HT1080 (cell line): ENCODE measurements around the gene ZNF462. TPM values are rescaled to one million over a fixed set of nuclear protein-coding genes. Genes with fewer than 3 reads are reported as not detected.
"Not testable (repeated sequence)": the region's sequence is repeated elsewhere in the genome, so short reads cannot be mapped to it uniquely, and the experiment has no call there.

Source experiments
- DNase-seq: peaks from one replicate; pipeline ENCODE4 v3.0.0-alpha.2; 2015; ENCODE audit warnings: low read depth
- total RNA-seq: library from RNA; depleted of rRNA; stranded (reverse); fragments of >200 nt; shearing (Covaris generic); gene quantifications from 2 replicates; pipeline ENCODE4 v1.2.3, GENCODE V29; 2014

Gene ZNF462
- total RNA-seq, 1 experiment from 2014 or later, result 11.6 TPM

- DNase-seq, result peak; percentile 39
Measured at GRCh38 chr9:106886111-106887046, 23.4 kb downstream of the ZNF462 start.

- no peak for DNase-seq
Measured at GRCh38 chr9:106887066-106887465, 24.1 kb downstream of the ZNF462 start.

GRCh38 chr9:106889061-106889590 lies 26.2 kb downstream of the ZNF462 start:
- DNase-seq, result no peak

GRCh38 chr9:106890608-106891007 lies 27.6 kb downstream of the ZNF462 start:
- no peak for DNase-seq

GRCh38 chr9:106891286-106891685 lies 28.3 kb downstream of the ZNF462 start:
- no peak for DNase-seq

- DNase-seq, result peak; percentile 99
Measured at GRCh38 chr9:106892632-106893031, 29.7 kb downstream of the ZNF462 start.

GRCh38 chr9:106893088-106893487 lies 30.1 kb downstream of the ZNF462 start:
- peak; percentile 91 for DNase-seq

GRCh38 chr9:106896695-106897094 lies 33.7 kb downstream of the ZNF462 start:
- DNase-seq, result no peak

- no peak for DNase-seq
Measured at GRCh38 chr9:106897236-106897635, 34.3 kb downstream of the ZNF462 start.

GRCh38 chr9:106897751-106898150 lies 34.8 kb downstream of the ZNF462 start:
- DNase-seq, result no peak

- not testable (repeated sequence) for DNase-seq
Measured at GRCh38 chr9:106900523-106900922, 37.6 kb downstream of the ZNF462 start.

GRCh38 chr9:106906129-106906528 lies 43.2 kb downstream of the ZNF462 start:
- no peak for DNase-seq

- DNase-seq, result no peak
Measured at GRCh38 chr9:106911951-106912350, 49.0 kb downstream of the ZNF462 start.

- DNase-seq, result no peak
Measured at GRCh38 chr9:106913276-106913675, 50.3 kb downstream of the ZNF462 start.

GRCh38 chr9:106915851-106916250 lies 52.9 kb downstream of the ZNF462 start:
- DNase-seq, result no peak

- peak; percentile 91 for DNase-seq
Measured at GRCh38 chr9:106916466-106917235, 53.7 kb downstream of the ZNF462 start.

- no peak for DNase-seq
Measured at GRCh38 chr9:106918825-106919509, 56.0 kb downstream of the ZNF462 start.

- DNase-seq, result no peak
Measured at GRCh38 chr9:106920091-106920490, 57.1 kb downstream of the ZNF462 start.

GRCh38 chr9:106920701-106921283 lies 57.8 kb downstream of the ZNF462 start:
- DNase-seq, result peak; percentile 35

GRCh38 chr9:106921341-106921899 lies 58.5 kb downstream of the ZNF462 start:
- DNase-seq, result no peak

- no peak for DNase-seq
Measured at GRCh38 chr9:106922026-106922425, 59.1 kb downstream of the ZNF462 start.
